Measurements from ENCODE around the gene LOXHD1. TPM values are rescaled to one million over a fixed set of nuclear protein-coding genes. Genes with fewer than 3 reads are reported as not detected.

The LOXHD1 gene
- total RNA-seq, 1 donor from 2014 or later, result not detected

GRCh38 chr18:46583711-46584110 lies 73.3 kb downstream of the LOXHD1 start:
- no peaks in the 10 kb centered on the region for H3K4me1 ChIP-seq
- no peak overlapping the region for H3K27ac ChIP-seq
- no peaks in the 10 kb centered on the region for H3K9me3 ChIP-seq
- TF ChIP-seq CTCF (IDR thresholded peaks at IDR 0.05) (no peak), POLR2A (IDR thresholded peaks at IDR 0.05) (no peak), POLR2AphosphoS5 (IDR thresholded peaks at IDR 0.05; ENCODE audit: insufficient read depth in 1 of 2, low read depth in 1 of 2) (no peak)
- intact Hi-C loops (cut with DNase I), result no loop called here
- no peak overlapping the region for H3K4me3 ChIP-seq
- no peaks in the 10 kb centered on the region for H3K36me3 ChIP-seq
- no peak for DNase-seq (ENCODE audit: extremely low spot score in 2 of 2)
- no peaks in the 10 kb centered on the region for H3K27me3 ChIP-seq

GRCh38 chr18:46581648-46582047 lies 75.4 kb downstream of the LOXHD1 start:
- Histone ChIP-seq H3K27me3 (no peaks in the 10 kb centered on the region), H3K36me3 (no peaks in the 10 kb centered on the region), H3K9me3 (no peaks in the 10 kb centered on the region), H3K4me3 (no peak overlapping the region), H3K4me1 (no peaks in the 10 kb centered on the region), H3K27ac (no peak overlapping the region)
- TF ChIP-seq POLR2AphosphoS5 (IDR thresholded peaks at IDR 0.05; ENCODE audit: insufficient read depth in 1 of 2, low read depth in 1 of 2), result no peak
- TF ChIP-seq POLR2A (IDR thresholded peaks at IDR 0.05), result no peak
- no peak for TF ChIP-seq CTCF (IDR thresholded peaks at IDR 0.05)
- DNase-seq (ENCODE audit: extremely low spot score in 2 of 2), result no peak
- intact Hi-C loops (cut with DNase I), result no loop called here

GRCh38 chr18:46578987-46579386 lies 78.0 kb downstream of the LOXHD1 start:
- H3K4me1 ChIP-seq, result no peaks in the 10 kb centered on the region
- H3K27me3 ChIP-seq, result no peaks in the 10 kb centered on the region
- H3K4me3 ChIP-seq, result no peak overlapping the region
- no peak overlapping the region for H3K27ac ChIP-seq
- intact Hi-C loops (cut with DNase I), result no loop called here
- no peaks in the 10 kb centered on the region for H3K36me3 ChIP-seq
- TF ChIP-seq CTCF (IDR thresholded peaks at IDR 0.05) (no peak), POLR2A (IDR thresholded peaks at IDR 0.05) (no peak), POLR2AphosphoS5 (IDR thresholded peaks at IDR 0.05; ENCODE audit: insufficient read depth in 1 of 2, low read depth in 1 of 2) (no peak)
- H3K9me3 ChIP-seq, result no peaks in the 10 kb centered on the region
- no peak for DNase-seq (ENCODE audit: extremely low spot score in 2 of 2)

- Histone ChIP-seq H3K9me3 (no peaks in the 10 kb centered on the region), H3K4me3 (no peak overlapping the region), H3K36me3 (no peaks in the 10 kb centered on the region), H3K27ac (no peak overlapping the region), H3K4me1 (no peaks in the 10 kb centered on the region), H3K27me3 (no peaks in the 10 kb centered on the region)
- intact Hi-C loops (cut with DNase I), result no loop called here
- DNase-seq (ENCODE audit: extremely low spot score in 2 of 2), result peak in 1 of 2 donors; percentile 49
- TF ChIP-seq POLR2AphosphoS5 (IDR thresholded peaks at IDR 0.05; ENCODE audit: insufficient read depth in 1 of 2, low read depth in 1 of 2), result no peak
- TF ChIP-seq CTCF (IDR thresholded peaks at IDR 0.05), result no peak
- no peak for TF ChIP-seq POLR2A (IDR thresholded peaks at IDR 0.05)
Observed at GRCh38 chr18:46577546-46577945, 79.5 kb downstream of the LOXHD1 start.

- no peak overlapping the region for H3K27ac ChIP-seq
- no peaks in the 10 kb centered on the region for H3K36me3 ChIP-seq
- intact Hi-C loops (cut with DNase I), result no loop called here
- H3K27me3 ChIP-seq, result no peaks in the 10 kb centered on the region
- H3K4me1 ChIP-seq, result no peaks in the 10 kb centered on the region
- no peak for TF ChIP-seq CTCF (IDR thresholded peaks at IDR 0.05)
- TF ChIP-seq POLR2A (IDR thresholded peaks at IDR 0.05), result no peak
- no peak for TF ChIP-seq POLR2AphosphoS5 (IDR thresholded peaks at IDR 0.05; ENCODE audit: insufficient read depth in 1 of 2, low read depth in 1 of 2)
- H3K4me3 ChIP-seq, result no peak overlapping the region
- DNase-seq (ENCODE audit: extremely low spot score in 2 of 2), result no peak
- no peaks in the 10 kb centered on the region for H3K9me3 ChIP-seq
Observed at GRCh38 chr18:46575851-46576250, 81.2 kb downstream of the LOXHD1 start.

All from vagina (tissue), 2 donors.